ENCODE results near the gene RASA1. TPM values are rescaled to one million over a fixed set of nuclear protein-coding genes. Genes with fewer than 3 reads are reported as not detected.

Gene RASA1
- total RNA-seq, 1 donor from 2014 or later: 22.6 TPM

GRCh38 chr5:87392170-87392569 lies 124.5 kb downstream of the RASA1 start:
- no peak for TF ChIP-seq CTCF (IDR thresholded peaks at IDR 0.05; ENCODE audit: insufficient read depth, low read length, severe bottlenecking)
- no peak overlapping the region for H3K4me3 ChIP-seq (ENCODE audit: low read depth, low read length)
- H3K27me3 ChIP-seq (ENCODE audit: control insufficient read depth, insufficient read depth, low read length): no peaks in the 10 kb centered on the region
- DNase-seq (ENCODE audit: low read depth): no peak
- peaks cover 7% of the 10 kb centered on the region for H3K36me3 ChIP-seq (ENCODE audit: control insufficient read depth, insufficient read depth, low read length)
- FAIRE-seq: no peak

- H3K4me3 ChIP-seq (ENCODE audit: low read depth, low read length): no peak overlapping the region
- FAIRE-seq (no peak), DNase-seq (ENCODE audit: low read depth) (no peak)
- TF ChIP-seq CTCF (IDR thresholded peaks at IDR 0.05; ENCODE audit: insufficient read depth, low read length, severe bottlenecking): no peak
- H3K36me3 ChIP-seq (ENCODE audit: control insufficient read depth, insufficient read depth, low read length): peaks cover 10% of the 10 kb centered on the region
- no peaks in the 10 kb centered on the region for H3K27me3 ChIP-seq (ENCODE audit: control insufficient read depth, insufficient read depth, low read length)
These were observed 125.1 kb downstream of the RASA1 start for GRCh38 chr5:87392801-87393200.

- DNase-seq (ENCODE audit: low read depth): peak; percentile 71
- no peak for TF ChIP-seq CTCF (IDR thresholded peaks at IDR 0.05; ENCODE audit: insufficient read depth, low read length, severe bottlenecking)
- Histone ChIP-seq H3K27me3 (ENCODE audit: control insufficient read depth, insufficient read depth, low read length) (no peaks in the 10 kb centered on the region), H3K4me3 (ENCODE audit: low read depth, low read length) (no peak overlapping the region), H3K36me3 (ENCODE audit: control insufficient read depth, insufficient read depth, low read length) (peaks cover 10% of the 10 kb centered on the region)
- FAIRE-seq: no peak
These were observed 125.6 kb downstream of the RASA1 start for GRCh38 chr5:87393331-87393730.

GRCh38 chr5:87394411-87395165 lies 126.9 kb downstream of the RASA1 start:
- no peaks in the 10 kb centered on the region for H3K27me3 ChIP-seq (ENCODE audit: control insufficient read depth, insufficient read depth, low read length)
- H3K36me3 ChIP-seq (ENCODE audit: control insufficient read depth, insufficient read depth, low read length): peaks cover 13% of the 10 kb centered on the region
- no peak for TF ChIP-seq CTCF (IDR thresholded peaks at IDR 0.05; ENCODE audit: insufficient read depth, low read length, severe bottlenecking)
- FAIRE-seq: no peak
- H3K4me3 ChIP-seq (ENCODE audit: low read depth, low read length): no peak overlapping the region
- DNase-seq (ENCODE audit: low read depth): peak; percentile 57

DNA sequence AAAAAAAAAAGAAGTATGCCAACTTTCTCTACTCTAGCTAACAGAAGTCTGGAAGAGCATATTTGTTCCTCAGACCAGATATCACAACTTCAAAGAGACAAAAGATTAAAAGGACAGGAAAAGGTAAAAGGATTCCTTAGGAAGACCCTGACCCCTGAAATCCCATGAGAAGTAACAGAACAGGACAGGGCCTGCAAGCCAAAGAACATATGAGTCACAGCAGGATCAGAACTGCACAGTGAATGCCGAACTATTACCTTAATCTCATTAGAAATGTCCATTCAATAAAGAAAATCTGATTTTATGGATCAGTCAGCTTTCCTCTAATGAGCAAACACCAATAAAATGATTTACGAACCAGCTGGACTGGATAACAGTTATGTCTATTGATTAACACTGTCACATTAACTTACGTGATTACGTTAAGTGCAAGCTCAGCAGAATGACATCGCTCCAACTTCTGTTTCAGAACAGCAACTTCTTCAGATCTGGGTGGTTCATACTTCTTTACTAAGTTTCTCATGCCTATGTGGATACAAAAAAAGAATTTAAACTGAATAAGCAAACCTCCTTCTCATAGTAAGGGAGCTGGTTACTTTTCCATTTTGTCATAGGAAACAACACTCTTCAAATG lies 131.4 kb downstream of the RASA1 start:
- DNase-seq (ENCODE audit: low read depth) (peak; percentile 27), FAIRE-seq (no peak)
- Histone ChIP-seq H3K4me3 (ENCODE audit: low read depth, low read length) (no peak overlapping the region), H3K36me3 (ENCODE audit: control insufficient read depth, insufficient read depth, low read length) (peaks cover 14% of the 10 kb centered on the region), H3K27me3 (ENCODE audit: control insufficient read depth, insufficient read depth, low read length) (no peaks in the 10 kb centered on the region)
- no peak for TF ChIP-seq CTCF (IDR thresholded peaks at IDR 0.05; ENCODE audit: insufficient read depth, low read length, severe bottlenecking)

Data from bronchial epithelial cell (primary cell).